GM23338 (cell line): ENCODE data around the gene ZNF497. TPM values are rescaled to one million over a fixed set of nuclear protein-coding genes. Genes with fewer than 3 reads are reported as not detected.

Source experiments
- ATAC-seq: fragments of 200-7000 bp; cut with Tn5 transposase; 3 replicates; pipeline ENCODE4 v1.9.1; 2020
- DNase-seq: peaks from one replicate; pipeline ENCODE4 v3.0.0-alpha.2; 2015; ENCODE audit warnings: low spot score
- H2AFZ ChIP-seq: fragments of 200-600 bp; sonication (generic); 2 replicates; pipeline ENCODE4 v1.8.0; 2016; ENCODE audit warnings: antibody characterized with exemption, mild to moderate bottlenecking, moderate library complexity
- H3F3A ChIP-seq: fragments of 200-600 bp; sonication (generic); replicated peaks from 2 replicates; pipeline ENCODE4 v1.8.0; 2017; ENCODE audit warnings: antibody characterized with exemption, mixed run types, low read depth
- H3K27ac ChIP-seq: fragments of 200-600 bp; sonication (generic); 2 replicates; pipeline ENCODE4 v1.6.1; 2016; ENCODE audit warnings: low read depth
- H3K27me3 ChIP-seq: fragments of 200-600 bp; sonication (generic); 2 replicates; pipeline ENCODE4 v1.8.0; 2016; ENCODE audit warnings: mild to moderate bottlenecking, mixed run types, moderate library complexity; ENCODE audit not compliant: insufficient read depth
- H3K36me3 ChIP-seq: fragments of 200-600 bp; sonication (generic); 2 replicates; pipeline ENCODE4 v1.8.0; 2016; ENCODE audit warnings: mild to moderate bottlenecking; ENCODE audit not compliant: insufficient read depth
- H3K4me1 ChIP-seq: fragments of 200-600 bp; sonication (generic); 2 replicates; pipeline ENCODE4 v1.8.0; 2016; ENCODE audit warnings: mild to moderate bottlenecking, moderate library complexity; ENCODE audit not compliant: insufficient read depth
- H3K4me2 ChIP-seq: fragments of 200-600 bp; sonication (generic); 2 replicates; pipeline ENCODE4 v1.7.1; 2017; ENCODE audit warnings: mixed run types
- H3K4me3 ChIP-seq: fragments of 200-600 bp; sonication (generic); 2 replicates; pipeline ENCODE4 v1.6.1; 2016; ENCODE audit warnings: mixed run types
- H3K79me2 ChIP-seq: fragments of 200-600 bp; sonication (generic); replicated peaks from 2 replicates; pipeline ENCODE4 v1.8.0; 2017; ENCODE audit warnings: mild to moderate bottlenecking; ENCODE audit not compliant: insufficient read depth
- H3K9me2 ChIP-seq: fragments of 200-600 bp; sonication (generic); 2 replicates; pipeline ENCODE4 v1.8.0; 2017; ENCODE audit not compliant: insufficient read depth
- H4K20me1 ChIP-seq: fragments of 200-600 bp; sonication (generic); replicated peaks from 2 replicates; pipeline ENCODE4 v1.8.0; 2017; ENCODE audit warnings: mild to moderate bottlenecking; ENCODE audit not compliant: insufficient read depth
- H3K27ac Mint-ChIP-seq: 2 replicates; pipeline ENCODE4 v1.8.0; 2020; ENCODE audit warnings: inconsistent platforms, mild to moderate bottlenecking, moderate library complexity, mixed read lengths
- H3K27me3 Mint-ChIP-seq: 3 replicates; pipeline ENCODE4 v1.8.0; 2022; ENCODE audit warnings: low read depth, mild to moderate bottlenecking, moderate library complexity, mixed read lengths, inconsistent platforms; ENCODE audit not compliant: insufficient read depth, poor library complexity
- H3K36me3 Mint-ChIP-seq: 3 replicates; pipeline ENCODE4 v1.8.0; 2021; ENCODE audit warnings: low read depth, mild to moderate bottlenecking, inconsistent platforms, moderate library complexity, mixed read lengths
- H3K4me1 Mint-ChIP-seq: 3 replicates; pipeline ENCODE4 v1.8.0; 2020; ENCODE audit warnings: mild to moderate bottlenecking, inconsistent platforms, mixed read lengths
- H3K4me3 Mint-ChIP-seq: 3 replicates; pipeline ENCODE4 v1.8.0; 2021; ENCODE audit warnings: moderate library complexity, mild to moderate bottlenecking, inconsistent platforms, mixed read lengths
- H3K9me3 Mint-ChIP-seq: 3 replicates; pipeline ENCODE4 v1.8.0; 2020; ENCODE audit warnings: moderate library complexity, mild to moderate bottlenecking, inconsistent platforms, mixed read lengths
- CREB1 ChIP-seq: fragments of 250-450 bp; sonication (Bioruptor Pico); IDR thresholded peaks from 2 replicates; pipeline ENCODE4 v1.5.0; 2020; ENCODE audit warnings: low read depth, mild to moderate bottlenecking, moderate library complexity
- ETS1 ChIP-seq: IDR thresholded peaks from 2 replicates; pipeline ENCODE4 v1.6.1; 2016; ENCODE audit warnings: antibody characterized with exemption
- STAT1 ChIP-seq: IDR thresholded peaks from one replicate; pipeline ENCODE4 v1.6.1; 2016; ENCODE audit warnings: antibody characterized with exemption; ENCODE audit not compliant: unreplicated experiment
- ZNF462 ChIP-seq: fragments of 250-450 bp; sonication (Bioruptor Pico); IDR thresholded peaks from 2 replicates; pipeline ENCODE4 v1.5.0; 2020; ENCODE audit warnings: mild to moderate bottlenecking, moderate library complexity
- polyA plus RNA-seq: library from polyadenylated mRNA; unstranded; fragments of >200 nt; fragmentation: Nextera tagmentation; extraction: Ambion mirVana; gene quantifications from 2 replicates; pipeline ENCODE4 v1.2.1, GENCODE V29; 2016
- total RNA-seq: library from RNA; depleted of rRNA; stranded (reverse); fragments of >200 nt; shearing (Covaris generic); gene quantifications from 2 replicates; pipeline ENCODE4 v1.2.3, GENCODE V29; 2014
- TF ChIP-seq, protein P1 (sequence below), 2 experiments: fragments of 200-600 bp in 1 of 2; sonication (generic) in 1 of 2; conservative IDR thresholded peaks; 2 replicates each; pipeline versions ENCODE4 v1.5.1 to v1.6.1; 2016 to 2017; ENCODE audit warnings: antibody characterized with exemption in 2 of 2, low read depth in 2 of 2, mild to moderate bottlenecking in 2 of 2, moderate library complexity in 1 of 2

The ZNF497 gene
- total and polyA plus RNA-seq, 2 experiments from 2014 or later: 0.44 to 2.0 TPM

DNA sequence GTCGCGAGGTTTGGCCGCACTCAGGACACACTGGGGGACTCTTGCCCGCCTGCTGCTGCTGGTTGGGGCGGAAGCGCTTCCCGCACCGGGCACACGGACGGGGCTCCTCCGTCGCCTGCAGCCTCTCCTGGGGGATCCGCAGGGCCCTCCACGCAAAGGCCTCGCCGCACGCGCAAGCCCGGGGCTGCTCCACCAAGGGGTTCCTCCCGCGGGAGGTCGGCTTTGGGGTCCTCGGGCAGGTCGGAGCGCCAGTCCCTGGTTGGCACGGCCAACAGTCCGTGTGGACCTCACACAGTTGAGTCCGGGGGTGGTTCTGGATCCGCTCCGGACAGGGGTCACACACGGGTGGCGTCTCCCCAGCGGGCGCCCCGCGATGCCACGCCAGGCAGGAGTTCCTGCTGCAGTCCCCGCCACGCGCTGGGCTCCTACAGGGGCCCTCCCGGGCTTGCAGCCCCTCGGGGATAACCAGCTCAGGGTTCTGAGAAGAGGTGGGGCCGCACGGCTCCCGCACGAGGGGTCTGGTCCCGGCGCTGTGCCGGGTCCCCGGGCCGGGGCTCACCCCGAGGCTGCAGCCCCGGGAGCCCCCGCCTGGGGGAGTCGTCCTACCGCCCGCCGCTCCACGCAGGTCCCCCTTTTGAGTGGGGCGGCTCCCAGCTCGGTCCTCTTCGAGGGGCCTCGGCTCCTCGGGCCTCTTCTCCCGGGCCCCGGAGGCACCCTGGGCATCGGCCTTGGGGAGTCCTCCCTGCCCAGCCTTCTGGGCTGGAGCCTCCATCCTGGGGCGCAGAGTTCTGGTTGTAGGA is 6.2 kb upstream of the ZNF497 start:
- Mint-ChIP-seq H3K27ac (no peak overlapping the region), H3K27me3 (peaks cover 4% of the 10 kb centered on the region), H3K36me3 (peaks cover 3% of the 10 kb centered on the region; the same call in 1 of the 3 replicates), H3K4me1 (no peaks in the 10 kb centered on the region), H3K9me3 (no peaks in the 10 kb centered on the region), H3K4me3 (no peak overlapping the region)
- H3K4me2 ChIP-seq: no peak overlapping the region
- H3F3A ChIP-seq: peaks cover 4% of the 10 kb centered on the region; the same call in 1 of the 2 replicates
- H3K4me3 ChIP-seq: no peak overlapping the region
- DNase-seq (peak; percentile 42), ATAC-seq (peak; percentile 37)
- no peaks in the 10 kb centered on the region for H4K20me1 ChIP-seq
- no peaks in the 10 kb centered on the region for H3K9me2 ChIP-seq
- TF ChIP-seq ETS1 (no peak), ZNF462 (CRISPR knock-in tag) (no peak), STAT1 (no peak), CREB1 (CRISPR knock-in tag) (no peak)
- TF ChIP-seq, protein P1, sequence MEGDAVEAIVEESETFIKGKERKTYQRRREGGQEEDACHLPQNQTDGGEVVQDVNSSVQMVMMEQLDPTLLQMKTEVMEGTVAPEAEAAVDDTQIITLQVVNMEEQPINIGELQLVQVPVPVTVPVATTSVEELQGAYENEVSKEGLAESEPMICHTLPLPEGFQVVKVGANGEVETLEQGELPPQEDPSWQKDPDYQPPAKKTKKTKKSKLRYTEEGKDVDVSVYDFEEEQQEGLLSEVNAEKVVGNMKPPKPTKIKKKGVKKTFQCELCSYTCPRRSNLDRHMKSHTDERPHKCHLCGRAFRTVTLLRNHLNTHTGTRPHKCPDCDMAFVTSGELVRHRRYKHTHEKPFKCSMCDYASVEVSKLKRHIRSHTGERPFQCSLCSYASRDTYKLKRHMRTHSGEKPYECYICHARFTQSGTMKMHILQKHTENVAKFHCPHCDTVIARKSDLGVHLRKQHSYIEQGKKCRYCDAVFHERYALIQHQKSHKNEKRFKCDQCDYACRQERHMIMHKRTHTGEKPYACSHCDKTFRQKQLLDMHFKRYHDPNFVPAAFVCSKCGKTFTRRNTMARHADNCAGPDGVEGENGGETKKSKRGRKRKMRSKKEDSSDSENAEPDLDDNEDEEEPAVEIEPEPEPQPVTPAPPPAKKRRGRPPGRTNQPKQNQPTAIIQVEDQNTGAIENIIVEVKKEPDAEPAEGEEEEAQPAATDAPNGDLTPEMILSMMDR (conservative IDR thresholded peaks at IDR 0.05; ENCODE audit: low read depth in 2 of 2): peak; percentile 16 to 18; a peak in 2 of 4 replicates
- no peak overlapping the region for H2AFZ ChIP-seq
- H3K4me1 ChIP-seq: no peaks in the 10 kb centered on the region
- H3K36me3 ChIP-seq: no peaks in the 10 kb centered on the region
- no peaks in the 10 kb centered on the region for H3K27me3 ChIP-seq
- H3K79me2 ChIP-seq: no peaks in the 10 kb centered on the region
- no peak overlapping the region for H3K27ac ChIP-seq
